ENCODE results near the gene FAM24A.

DNA sequence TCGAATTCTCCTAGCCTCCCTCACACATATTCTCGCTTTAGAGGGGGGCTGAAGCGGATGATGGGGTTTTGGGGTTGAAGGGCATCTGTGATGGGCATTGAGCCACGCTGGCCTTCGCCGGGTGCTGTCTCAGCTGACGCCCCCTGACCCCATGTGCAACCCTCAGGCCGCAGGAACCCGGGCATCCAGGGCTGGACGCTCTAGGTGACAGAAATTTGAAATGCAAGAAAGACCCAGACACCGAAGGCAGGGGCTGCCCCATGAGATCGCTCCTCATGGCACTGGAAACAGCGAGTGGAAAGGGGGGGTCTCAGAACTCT is 44.3 kb downstream of the FAM24A start:
- TF ChIP-seq POLR2A (IDR thresholded peaks at IDR 0.05), result no peak
- TF ChIP-seq CTCF (IDR thresholded peaks at IDR 0.05), result no peak
